ENCODE results near the gene PHLDB3. TPM values are rescaled to one million over a fixed set of nuclear protein-coding genes. Genes with fewer than 3 reads are reported as not detected.

PHLDB3 gene
- total RNA-seq, 1 experiment from 2014 or later, result 36.7 TPM

- Histone ChIP-seq H3K9me3 (ENCODE audit: insufficient read depth, low read depth) (no peaks in the 10 kb centered on the region), H3F3A (ENCODE audit: insufficient read depth, low read depth) (peaks cover 33% of the 10 kb centered on the region), H3K4me3 (no peak overlapping the region), H3K36me3 (ENCODE audit: low read depth) (no peaks in the 10 kb centered on the region), H3K9me2 (ENCODE audit: insufficient read depth) (no peaks in the 10 kb centered on the region), H3K4me2 (no peak overlapping the region), H3K4me1 (replicated peaks; ENCODE audit: insufficient read depth) (peaks cover 32% of the 10 kb centered on the region), H3K27ac (no peak overlapping the region), H2AFZ (no peak overlapping the region), H3K79me2 (ENCODE audit: low read depth) (no peaks in the 10 kb centered on the region), H4K20me1 (ENCODE audit: insufficient read depth) (no peaks in the 10 kb centered on the region), H3K27me3 (ENCODE audit: insufficient read depth, low read depth) (no peaks in the 10 kb centered on the region)
- POLR2A ChIA-PET (ENCODE audit: unreplicated experiment), result interaction anchor here (0.6 kb wide), 1 partner anchor 32 kb away, joined by 3 read pairs; no protein-coding TSS in a partner anchor
- no peak for DNase-seq
- BruUV-seq (replicated peaks), result no TSS peak
- intact Hi-C loops (cut with micrococcal nuclease; ENCODE audit: unreplicated experiment), result loop anchor here (5.0 to 10.0 kb wide), 4 partner anchors 164 to 381 kb away; partner anchors contain the start of genes IRGQ and ZNF576
- CTCF ChIA-PET, result interaction anchor here (0.6 kb wide), 1 partner anchor 110 kb away, joined by 3 read pairs; no protein-coding TSS in a partner anchor
- TF ChIP-seq CTCF (conservative IDR thresholded peaks at IDR 0.05) (no peak), EZH2 (IDR thresholded peaks at IDR 0.05; ENCODE audit: low read depth) (no peak)
Observed at GRCh38 chr19:43430976-43431375, 73.6 kb downstream of the PHLDB3 start.

GRCh38 chr19:43430142-43430710 lies 74.3 kb downstream of the PHLDB3 start:
- peak; percentile 36 to 62 for DNase-seq

GRCh38 chr19:43429395-43429794 lies 75.2 kb downstream of the PHLDB3 start:
- ChIA-PET CTCF (interaction anchor here (0.6 kb wide), 1 partner anchor 8 kb away, joined by 3 read pairs; no protein-coding TSS in a partner anchor), POLR2A (ENCODE audit: unreplicated experiment) (no interaction called here)
- no peak overlapping the region for H3K27ac ChIP-seq
- H3K36me3 ChIP-seq (ENCODE audit: low read depth), result no peaks in the 10 kb centered on the region
- H3K9me3 ChIP-seq (ENCODE audit: insufficient read depth, low read depth), result no peaks in the 10 kb centered on the region
- H3K4me2 ChIP-seq, result no peak overlapping the region
- DNase-seq, result no peak
- no peaks in the 10 kb centered on the region for H3K27me3 ChIP-seq (ENCODE audit: insufficient read depth, low read depth)
- no TSS peak for BruUV-seq (replicated peaks)
- intact Hi-C loops (cut with micrococcal nuclease; ENCODE audit: unreplicated experiment), result loop anchor here (10.0 kb wide), 1 partner anchor 155 kb away; no protein-coding TSS in a partner anchor
- peaks cover 47% of the 10 kb centered on the region for H3K4me1 ChIP-seq (replicated peaks; ENCODE audit: insufficient read depth)
- no peak overlapping the region for H2AFZ ChIP-seq
- no peaks in the 10 kb centered on the region for H3K9me2 ChIP-seq (ENCODE audit: insufficient read depth)
- no peak for TF ChIP-seq EZH2 (IDR thresholded peaks at IDR 0.05; ENCODE audit: low read depth)
- no peak for TF ChIP-seq CTCF (conservative IDR thresholded peaks at IDR 0.05)
- H4K20me1 ChIP-seq (ENCODE audit: insufficient read depth), result no peaks in the 10 kb centered on the region
- H3F3A ChIP-seq (ENCODE audit: insufficient read depth, low read depth), result peaks cover 42% of the 10 kb centered on the region
- no peak overlapping the region for H3K4me3 ChIP-seq
- H3K79me2 ChIP-seq (ENCODE audit: low read depth), result no peaks in the 10 kb centered on the region

More at GRCh38 chr19:43430142-43430710, 74.3 kb downstream of the PHLDB3 start:
- peak; percentile 37 for TF ChIP-seq CTCF (conservative IDR thresholded peaks at IDR 0.05)
- TF ChIP-seq EZH2 (IDR thresholded peaks at IDR 0.05; ENCODE audit: low read depth), result no peak
- no TSS peak for BruUV-seq (replicated peaks)
- H3K4me1 ChIP-seq (replicated peaks; ENCODE audit: insufficient read depth), result peaks cover 38% of the 10 kb centered on the region
- intact Hi-C loops (cut with micrococcal nuclease; ENCODE audit: unreplicated experiment), result loop anchor here (5.0 to 10.0 kb wide), 4 partner anchors 165 to 382 kb away; partner anchors contain the start of genes IRGQ and ZNF576
- peaks cover 35% of the 10 kb centered on the region for H3F3A ChIP-seq (ENCODE audit: insufficient read depth, low read depth)
- H3K4me2 ChIP-seq, result no peak overlapping the region
- ChIA-PET POLR2A (ENCODE audit: unreplicated experiment) (interaction anchor here (0.6 kb wide), 1 partner anchor 33 kb away, joined by 3 read pairs; no protein-coding TSS in a partner anchor), CTCF (no interaction called here)
- H4K20me1 ChIP-seq (ENCODE audit: insufficient read depth), result no peaks in the 10 kb centered on the region
- no peaks in the 10 kb centered on the region for H3K9me2 ChIP-seq (ENCODE audit: insufficient read depth)
- H3K9me3 ChIP-seq (ENCODE audit: insufficient read depth, low read depth), result no peaks in the 10 kb centered on the region
- H3K27me3 ChIP-seq (ENCODE audit: insufficient read depth, low read depth), result no peaks in the 10 kb centered on the region
- no peak overlapping the region for H3K4me3 ChIP-seq
- H3K79me2 ChIP-seq (ENCODE audit: low read depth), result no peaks in the 10 kb centered on the region
- no peaks in the 10 kb centered on the region for H3K36me3 ChIP-seq (ENCODE audit: low read depth)
- H3K27ac ChIP-seq, result peak overlapping the region; percentile 0; the same call in 1 of the 2 replicates
- H2AFZ ChIP-seq, result no peak overlapping the region
